ENCODE data around the gene ART5. TPM values are rescaled to one million over a fixed set of nuclear protein-coding genes. Genes with fewer than 3 reads are reported as not detected.

The ART5 gene
- total RNA-seq, 1 experiment from 2014 or later = 4.5 TPM

DNA sequence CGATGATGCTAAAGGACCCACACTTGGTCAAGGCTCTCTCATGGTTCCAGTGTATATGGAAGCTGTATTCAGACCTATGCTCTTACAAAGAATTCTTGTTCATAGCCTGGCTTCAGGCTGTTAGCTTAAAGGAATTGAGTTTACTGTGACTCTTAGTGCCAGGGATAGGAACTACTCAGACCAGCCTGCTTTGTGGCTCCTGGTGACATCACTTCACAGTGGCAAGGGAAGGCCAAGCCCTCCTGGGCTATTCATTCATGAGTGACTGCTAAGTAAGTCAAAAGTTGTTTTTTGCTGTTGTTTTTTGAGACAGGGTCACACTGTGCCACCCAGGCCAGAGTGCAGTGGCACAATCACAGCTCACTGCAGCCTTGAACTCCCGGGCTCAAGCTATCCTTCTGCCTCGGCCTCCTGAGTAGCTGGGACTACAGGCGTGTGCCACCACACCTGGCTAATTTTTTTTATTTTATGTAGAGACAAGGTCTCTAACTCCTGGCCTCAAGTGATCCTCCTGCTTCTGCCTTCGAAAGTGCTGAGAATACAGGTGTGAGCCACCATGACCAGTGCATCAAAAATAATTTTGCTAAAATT, 9.6 kb downstream of the ART5 start:
- no peaks in the 10 kb centered on the region; the same call in 1 of the 2 replicates for H3K9me3 Mint-ChIP-seq
- no peak overlapping the region for H3K4me3 Mint-ChIP-seq
- H3K27me3 Mint-ChIP-seq (ENCODE audit: low read depth) = no peaks in the 10 kb centered on the region; the same call in 1 of the 2 replicates
- ChIA-PET POLR2A (no interaction called here), CTCF (interaction anchor here (0.6 kb wide), 1 partner anchor 218 kb away, joined by 3 read pairs; no protein-coding TSS in a partner anchor)
- DNase-seq (ENCODE audit: low spot score) (no peak), ATAC-seq (no peak)
- H3K4me1 Mint-ChIP-seq = no peaks in the 10 kb centered on the region
- H3K27ac Mint-ChIP-seq = no peak overlapping the region
- H3K36me3 Mint-ChIP-seq = no peaks in the 10 kb centered on the region
- TF ChIP-seq, protein P1, sequence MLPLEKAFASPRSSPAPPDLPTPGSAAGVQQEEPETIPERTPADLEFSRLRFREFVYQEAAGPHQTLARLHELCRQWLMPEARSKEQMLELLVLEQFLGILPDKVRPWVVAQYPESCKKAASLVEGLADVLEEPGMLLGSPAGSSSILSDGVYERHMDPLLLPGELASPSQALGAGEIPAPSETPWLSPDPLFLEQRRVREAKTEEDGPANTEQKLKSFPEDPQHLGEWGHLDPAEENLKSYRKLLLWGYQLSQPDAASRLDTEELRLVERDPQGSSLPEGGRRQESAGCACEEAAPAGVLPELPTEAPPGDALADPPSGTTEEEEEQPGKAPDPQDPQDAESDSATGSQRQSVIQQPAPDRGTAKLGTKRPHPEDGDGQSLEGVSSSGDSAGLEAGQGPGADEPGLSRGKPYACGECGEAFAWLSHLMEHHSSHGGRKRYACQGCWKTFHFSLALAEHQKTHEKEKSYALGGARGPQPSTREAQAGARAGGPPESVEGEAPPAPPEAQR (CRISPR knock-in tag; IDR thresholded peaks at IDR 0.05) = no peak
- TF ChIP-seq SOX15 (CRISPR knock-in tag; IDR thresholded peaks at IDR 0.05) (no peak), GTF2I (CRISPR knock-in tag; conservative IDR thresholded peaks at IDR 0.05) (no peak), FOXK1 (CRISPR knock-in tag; IDR thresholded peaks at IDR 0.05) (no peak)
- TF ChIP-seq, protein P2, sequence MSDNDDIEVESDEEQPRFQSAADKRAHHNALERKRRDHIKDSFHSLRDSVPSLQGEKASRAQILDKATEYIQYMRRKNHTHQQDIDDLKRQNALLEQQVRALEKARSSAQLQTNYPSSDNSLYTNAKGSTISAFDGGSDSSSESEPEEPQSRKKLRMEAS (CRISPR knock-in tag; IDR thresholded peaks at IDR 0.05) = no peak

DNA sequence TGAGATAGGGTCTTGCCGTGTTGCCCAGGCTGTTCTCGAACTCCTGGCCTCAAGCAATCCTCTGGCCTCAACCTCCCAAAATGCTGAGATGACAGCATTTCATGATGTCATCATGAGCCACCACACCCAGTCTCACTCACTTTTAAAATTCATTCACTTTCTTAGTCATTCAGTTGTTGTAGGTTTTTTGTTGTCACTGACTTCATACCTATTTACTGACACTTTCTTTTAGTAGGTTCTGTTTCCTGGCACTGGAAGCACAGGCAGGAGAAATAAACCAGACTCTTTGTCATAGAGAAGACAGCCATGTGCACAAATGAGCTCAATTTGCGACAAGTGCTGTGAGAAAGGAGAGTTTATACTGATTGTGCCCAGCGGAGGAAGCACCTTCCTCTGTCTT, 10.5 kb downstream of the ART5 start:
- DNase-seq (ENCODE audit: low spot score) (no peak), ATAC-seq (no peak)
- CTCF ChIA-PET = interaction anchor here (0.6 kb wide), 1 partner anchor 219 kb away, joined by 3 read pairs; no protein-coding TSS in a partner anchor
- POLR2A ChIA-PET = no interaction called here
- no peak overlapping the region for H3K4me3 Mint-ChIP-seq
- no peak overlapping the region for H3K27ac Mint-ChIP-seq
- no peaks in the 10 kb centered on the region for H3K4me1 Mint-ChIP-seq
- no peaks in the 10 kb centered on the region; the same call in 1 of the 2 replicates for H3K9me3 Mint-ChIP-seq
- no peaks in the 10 kb centered on the region; the same call in 1 of the 2 replicates for H3K27me3 Mint-ChIP-seq (ENCODE audit: low read depth)
- no peaks in the 10 kb centered on the region for H3K36me3 Mint-ChIP-seq
- TF ChIP-seq ZNF121 (CRISPR knock-in tag; IDR thresholded peaks at IDR 0.05) (0 out of 2 replicates have a peak, but pooled peaks have one; percentile 8), ZNF138 (CRISPR knock-in tag; conservative IDR thresholded peaks at IDR 0.05) (no peak), SMAD3 (CRISPR knock-in tag; IDR thresholded peaks at IDR 0.05; ENCODE audit: borderline replicate concordance) (no peak), CBFB (CRISPR knock-in tag; IDR thresholded peaks at IDR 0.05; ENCODE audit: low read depth) (no peak), RORB (CRISPR knock-in tag; IDR thresholded peaks at IDR 0.05) (no peak)
- TF ChIP-seq, protein P3, sequence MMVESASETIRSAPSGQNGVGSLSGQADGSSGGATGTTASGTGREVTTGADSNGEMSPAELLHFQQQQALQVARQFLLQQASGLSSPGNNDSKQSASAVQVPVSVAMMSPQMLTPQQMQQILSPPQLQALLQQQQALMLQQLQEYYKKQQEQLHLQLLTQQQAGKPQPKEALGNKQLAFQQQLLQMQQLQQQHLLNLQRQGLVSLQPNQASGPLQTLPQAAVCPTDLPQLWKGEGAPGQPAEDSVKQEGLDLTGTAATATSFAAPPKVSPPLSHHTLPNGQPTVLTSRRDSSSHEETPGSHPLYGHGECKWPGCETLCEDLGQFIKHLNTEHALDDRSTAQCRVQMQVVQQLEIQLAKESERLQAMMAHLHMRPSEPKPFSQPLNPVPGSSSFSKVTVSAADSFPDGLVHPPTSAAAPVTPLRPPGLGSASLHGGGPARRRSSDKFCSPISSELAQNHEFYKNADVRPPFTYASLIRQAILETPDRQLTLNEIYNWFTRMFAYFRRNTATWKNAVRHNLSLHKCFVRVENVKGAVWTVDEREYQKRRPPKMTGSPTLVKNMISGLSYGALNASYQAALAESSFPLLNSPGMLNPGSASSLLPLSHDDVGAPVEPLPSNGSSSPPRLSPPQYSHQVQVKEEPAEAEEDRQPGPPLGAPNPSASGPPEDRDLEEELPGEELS (CRISPR knock-in tag; IDR thresholded peaks at IDR 0.05) = no peak

DNA sequence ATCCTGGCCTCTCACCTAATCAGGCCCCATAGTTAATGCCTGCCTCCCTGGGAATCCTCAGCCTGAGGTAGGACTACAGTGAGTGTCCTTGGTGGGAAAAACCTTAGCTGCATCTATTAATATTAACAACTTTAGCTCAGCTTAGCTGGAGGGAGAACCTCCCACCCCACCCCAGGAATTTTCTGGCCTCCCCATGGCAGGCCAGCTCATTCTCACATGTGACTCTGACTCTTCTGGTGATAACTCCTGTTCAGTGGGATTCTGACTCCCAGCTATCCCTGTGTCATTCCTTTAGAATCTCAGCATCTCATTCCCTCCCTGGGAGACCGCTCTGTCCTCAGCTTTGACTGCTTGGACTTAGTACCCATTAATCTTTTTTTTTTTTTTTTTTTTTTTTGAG, 14.5 kb downstream of the ART5 start:
- H3K4me3 Mint-ChIP-seq = no peak overlapping the region
- H3K27me3 Mint-ChIP-seq (ENCODE audit: low read depth) = no peaks in the 10 kb centered on the region
- H3K36me3 Mint-ChIP-seq = no peaks in the 10 kb centered on the region
- DNase-seq (ENCODE audit: low spot score) = no peak
- ChIA-PET POLR2A (interaction anchor here (0.5 kb wide), 1 partner anchor 9 kb away, joined by 4 read pairs; no protein-coding TSS in a partner anchor), CTCF (interaction anchor here (0.6 to 0.7 kb wide), 2 partner anchors 15 to 151 kb away, joined by 3 read pairs; no protein-coding TSS in a partner anchor)
- no peaks in the 10 kb centered on the region; the same call in 1 of the 2 replicates for H3K9me3 Mint-ChIP-seq
- no peaks in the 10 kb centered on the region for H3K4me1 Mint-ChIP-seq
- no peak for ATAC-seq
- H3K27ac Mint-ChIP-seq = no peak overlapping the region
- TF ChIP-seq, protein P4, sequence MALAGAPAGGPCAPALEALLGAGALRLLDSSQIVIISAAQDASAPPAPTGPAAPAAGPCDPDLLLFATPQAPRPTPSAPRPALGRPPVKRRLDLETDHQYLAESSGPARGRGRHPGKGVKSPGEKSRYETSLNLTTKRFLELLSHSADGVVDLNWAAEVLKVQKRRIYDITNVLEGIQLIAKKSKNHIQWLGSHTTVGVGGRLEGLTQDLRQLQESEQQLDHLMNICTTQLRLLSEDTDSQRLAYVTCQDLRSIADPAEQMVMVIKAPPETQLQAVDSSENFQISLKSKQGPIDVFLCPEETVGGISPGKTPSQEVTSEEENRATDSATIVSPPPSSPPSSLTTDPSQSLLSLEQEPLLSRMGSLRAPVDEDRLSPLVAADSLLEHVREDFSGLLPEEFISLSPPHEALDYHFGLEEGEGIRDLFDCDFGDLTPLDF (CRISPR knock-in tag; IDR thresholded peaks at IDR 0.05) = no peak
- TF ChIP-seq SOX15 (CRISPR knock-in tag; IDR thresholded peaks at IDR 0.05) (no peak), TEAD1 (CRISPR knock-in tag; IDR thresholded peaks at IDR 0.05) (no peak), ZNF219 (CRISPR knock-in tag; IDR thresholded peaks at IDR 0.05; ENCODE audit: borderline replicate concordance) (no peak), IRF2 (CRISPR knock-in tag; IDR thresholded peaks at IDR 0.05; ENCODE audit: borderline replicate concordance, low read depth) (no peak), ZNF671 (CRISPR knock-in tag; IDR thresholded peaks at IDR 0.05) (no peak), SMAD3 (CRISPR knock-in tag; IDR thresholded peaks at IDR 0.05; ENCODE audit: borderline replicate concordance) (no peak), ETV6 (CRISPR knock-in tag; IDR thresholded peaks at IDR 0.05) (no peak), OVOL2 (CRISPR knock-in tag; IDR thresholded peaks at IDR 0.05; ENCODE audit: borderline replicate concordance) (no peak), SP1 (CRISPR knock-in tag; conservative IDR thresholded peaks at IDR 0.05) (no peak), GTF2I (CRISPR knock-in tag; conservative IDR thresholded peaks at IDR 0.05) (no peak)
- TF ChIP-seq, protein P5, sequence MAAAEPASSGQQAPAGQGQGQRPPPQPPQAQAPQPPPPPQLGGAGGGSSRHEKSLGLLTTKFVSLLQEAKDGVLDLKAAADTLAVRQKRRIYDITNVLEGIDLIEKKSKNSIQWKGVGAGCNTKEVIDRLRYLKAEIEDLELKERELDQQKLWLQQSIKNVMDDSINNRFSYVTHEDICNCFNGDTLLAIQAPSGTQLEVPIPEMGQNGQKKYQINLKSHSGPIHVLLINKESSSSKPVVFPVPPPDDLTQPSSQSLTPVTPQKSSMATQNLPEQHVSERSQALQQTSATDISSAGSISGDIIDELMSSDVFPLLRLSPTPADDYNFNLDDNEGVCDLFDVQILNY (CRISPR knock-in tag; IDR thresholded peaks at IDR 0.05) = no peak
- TF ChIP-seq, protein P6, sequence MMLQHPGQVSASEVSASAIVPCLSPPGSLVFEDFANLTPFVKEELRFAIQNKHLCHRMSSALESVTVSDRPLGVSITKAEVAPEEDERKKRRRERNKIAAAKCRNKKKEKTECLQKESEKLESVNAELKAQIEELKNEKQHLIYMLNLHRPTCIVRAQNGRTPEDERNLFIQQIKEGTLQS (CRISPR knock-in tag; conservative IDR thresholded peaks at IDR 0.05) = no peak
- TF ChIP-seq, protein P7, sequence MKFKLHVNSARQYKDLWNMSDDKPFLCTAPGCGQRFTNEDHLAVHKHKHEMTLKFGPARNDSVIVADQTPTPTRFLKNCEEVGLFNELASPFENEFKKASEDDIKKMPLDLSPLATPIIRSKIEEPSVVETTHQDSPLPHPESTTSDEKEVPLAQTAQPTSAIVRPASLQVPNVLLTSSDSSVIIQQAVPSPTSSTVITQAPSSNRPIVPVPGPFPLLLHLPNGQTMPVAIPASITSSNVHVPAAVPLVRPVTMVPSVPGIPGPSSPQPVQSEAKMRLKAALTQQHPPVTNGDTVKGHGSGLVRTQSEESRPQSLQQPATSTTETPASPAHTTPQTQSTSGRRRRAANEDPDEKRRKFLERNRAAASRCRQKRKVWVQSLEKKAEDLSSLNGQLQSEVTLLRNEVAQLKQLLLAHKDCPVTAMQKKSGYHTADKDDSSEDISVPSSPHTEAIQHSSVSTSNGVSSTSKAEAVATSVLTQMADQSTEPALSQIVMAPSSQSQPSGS (CRISPR knock-in tag; IDR thresholded peaks at IDR 0.05; ENCODE audit: borderline replicate concordance, low read depth) = no peak
- TF ChIP-seq, protein P3 (CRISPR knock-in tag; IDR thresholded peaks at IDR 0.05) = no peak
